IPS-NIHi7 (cell line): ENCODE results near the gene PLEKHH3.
"Not testable (repeated sequence)": the region's sequence is repeated elsewhere in the genome, so short reads cannot be mapped to it uniquely, and the experiment has no call there.

Experiments
- DNase-seq: peaks from one replicate; pipeline ENCODE4 v3.0.0; 2012; ENCODE audit warnings: mixed read lengths; ENCODE audit errors: extremely low spot score

Gene PLEKHH3

GRCh38 chr17:42672038-42672437 lies 4.8 kb downstream of the PLEKHH3 start:
- no peak for DNase-seq

DNA sequence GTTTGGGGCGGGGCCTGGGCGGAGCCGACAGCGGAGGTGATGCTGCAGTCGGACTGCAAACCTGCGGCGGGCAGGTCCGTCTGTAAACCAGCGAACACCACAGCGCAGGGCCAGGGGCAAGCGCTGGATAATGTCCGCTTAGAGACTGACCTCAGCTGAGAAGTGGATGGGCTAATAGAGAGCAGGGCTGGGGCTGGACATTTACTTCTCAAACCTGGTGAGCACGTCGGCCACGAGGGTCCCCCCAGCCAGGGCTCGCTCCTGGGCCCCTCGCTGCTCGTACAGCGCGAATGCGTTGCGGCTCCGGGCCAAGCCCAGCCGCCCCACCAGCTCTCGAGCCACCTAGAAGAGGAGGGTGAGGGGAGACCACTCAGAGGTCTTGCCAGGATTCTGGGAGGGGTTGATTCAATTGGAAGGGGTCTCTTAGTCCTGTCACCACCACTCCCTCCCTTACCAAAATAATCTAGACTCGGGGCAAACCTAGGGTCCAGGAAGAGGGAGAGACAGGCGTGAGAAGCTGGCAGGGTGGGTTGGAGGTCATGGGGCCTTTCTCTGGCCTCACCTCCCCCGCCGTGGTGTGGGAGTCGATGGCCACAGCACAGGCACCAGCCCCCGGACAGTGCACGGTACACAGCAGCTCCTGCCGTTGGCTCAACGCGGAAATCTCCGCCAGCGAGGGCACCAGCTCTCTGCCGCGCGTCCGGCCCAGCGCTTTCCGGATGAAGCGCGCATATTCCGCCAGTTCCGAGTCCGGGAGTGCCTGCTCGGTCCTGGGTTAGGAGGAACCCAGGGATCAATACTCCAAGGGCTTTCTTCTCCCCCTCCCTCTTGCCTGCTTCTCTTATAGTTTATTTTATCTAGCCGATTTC lies 5.8 kb downstream of the PLEKHH3 start:
- peak; percentile 78 for DNase-seq

DNA sequence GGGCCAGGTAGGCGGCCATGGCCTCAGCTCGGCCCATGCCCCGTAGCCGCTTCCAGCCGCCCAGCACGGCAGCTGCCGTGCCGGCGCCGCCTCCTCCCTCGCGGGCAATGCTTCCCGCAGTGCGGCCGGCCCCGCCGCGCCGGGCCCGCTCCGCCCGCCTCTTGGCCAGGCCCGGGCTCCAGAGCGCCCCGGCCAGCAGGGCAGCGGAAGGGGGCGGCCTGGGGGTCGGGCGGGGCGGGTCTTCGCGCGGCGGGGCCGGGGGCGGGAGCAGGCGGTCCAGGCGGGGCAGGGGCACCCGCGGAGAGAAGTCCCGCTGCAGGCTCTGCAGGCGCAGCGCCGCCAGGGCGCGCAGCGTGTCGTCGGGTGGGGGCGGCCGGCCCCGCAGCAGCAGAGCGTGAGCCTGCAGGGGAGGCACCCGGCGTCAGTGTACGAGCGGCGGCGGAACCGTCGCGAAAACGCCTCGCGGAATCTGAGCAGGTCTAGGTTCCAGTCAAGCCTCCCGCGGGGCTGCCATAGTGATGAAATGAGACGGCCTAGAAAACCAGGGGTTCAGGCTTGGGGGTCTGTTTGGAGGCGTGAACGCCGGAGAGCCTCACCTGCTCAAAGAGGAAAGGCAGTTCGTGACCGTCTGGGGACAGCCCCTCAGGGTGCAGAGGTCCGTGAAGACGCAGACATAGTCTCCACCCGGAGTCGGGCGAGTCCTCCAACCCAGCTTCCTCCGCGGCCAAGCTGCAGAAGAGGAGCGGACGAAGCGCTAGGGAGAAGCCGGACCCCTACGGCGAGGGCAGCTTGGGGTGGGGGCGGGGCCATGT lies 6.6 kb downstream of the PLEKHH3 start:
- DNase-seq, result peak; percentile 71

DNA sequence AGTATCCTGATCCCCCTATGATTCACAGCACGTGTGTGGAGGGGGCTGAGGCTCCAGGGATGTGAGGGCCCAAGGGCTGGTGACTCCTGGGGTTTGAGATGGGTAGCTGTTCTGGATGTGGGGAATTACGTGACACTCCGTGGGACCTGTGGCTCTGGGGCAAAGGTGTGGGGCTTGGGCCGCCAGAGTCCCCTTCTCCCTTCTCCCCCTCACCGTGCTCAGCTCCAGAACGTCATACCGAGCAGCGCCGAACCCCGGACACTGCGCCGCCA lies 7.2 kb downstream of the PLEKHH3 start:
- DNase-seq, result no peak

GRCh38 chr17:42667088-42667951 lies 9.5 kb downstream of the PLEKHH3 start:
- DNase-seq, result no peak

GRCh38 chr17:42666126-42666525 lies 10.7 kb downstream of the PLEKHH3 start:
- DNase-seq, result not testable (repeated sequence)

DNA sequence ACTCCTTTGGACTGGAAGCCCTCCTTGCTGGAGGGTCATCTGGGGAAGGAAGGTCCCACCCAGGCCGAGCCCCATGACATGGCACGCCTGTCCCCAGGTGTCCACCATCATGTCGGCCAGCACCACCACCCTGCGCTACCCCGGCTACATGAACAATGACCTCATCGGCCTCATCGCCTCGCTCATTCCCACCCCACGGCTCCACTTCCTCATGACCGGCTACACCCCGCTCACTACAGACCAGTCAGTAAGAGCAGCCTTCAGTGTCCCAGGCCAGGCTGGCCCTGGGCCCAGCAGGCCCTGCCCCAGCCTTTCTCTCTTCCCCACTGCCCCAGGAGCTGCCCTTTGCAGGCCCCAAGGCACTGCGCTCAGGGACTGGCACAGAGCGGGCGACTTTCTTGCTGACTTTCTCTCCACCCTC lies 11.2 kb downstream of the PLEKHH3 start:
- no peak for DNase-seq

DNA sequence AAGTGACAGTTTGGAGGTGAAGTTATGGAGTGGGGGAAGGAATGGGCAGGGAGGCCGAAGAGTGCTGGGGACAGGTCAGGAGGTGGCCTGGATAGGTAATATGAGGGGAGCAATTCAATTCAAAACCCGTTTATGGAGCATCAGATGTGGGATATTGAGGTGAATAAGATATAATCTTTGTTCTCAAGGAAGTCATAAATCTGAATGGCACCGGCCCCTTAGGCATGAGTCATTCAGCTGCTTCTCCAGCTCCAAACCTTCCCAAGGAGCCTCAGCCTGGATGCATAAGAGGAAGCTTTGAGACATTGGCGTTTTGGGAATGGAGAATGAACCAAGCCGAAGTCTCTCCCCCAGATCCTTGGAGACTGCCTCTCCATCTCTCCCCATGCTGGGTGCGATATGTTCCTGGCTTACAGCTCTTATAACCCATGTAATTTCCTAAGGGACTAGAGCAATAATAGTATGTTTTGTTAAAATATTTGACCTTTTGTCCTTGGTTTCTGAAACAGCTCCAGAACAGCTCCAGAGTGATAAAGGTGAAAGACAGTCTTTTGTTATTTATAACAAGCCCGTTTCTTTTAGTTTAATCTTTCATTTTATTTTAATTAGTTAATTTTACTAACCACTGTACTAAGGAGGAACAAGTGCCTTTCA lies 16.0 kb downstream of the PLEKHH3 start:
- no peak for DNase-seq

DNA sequence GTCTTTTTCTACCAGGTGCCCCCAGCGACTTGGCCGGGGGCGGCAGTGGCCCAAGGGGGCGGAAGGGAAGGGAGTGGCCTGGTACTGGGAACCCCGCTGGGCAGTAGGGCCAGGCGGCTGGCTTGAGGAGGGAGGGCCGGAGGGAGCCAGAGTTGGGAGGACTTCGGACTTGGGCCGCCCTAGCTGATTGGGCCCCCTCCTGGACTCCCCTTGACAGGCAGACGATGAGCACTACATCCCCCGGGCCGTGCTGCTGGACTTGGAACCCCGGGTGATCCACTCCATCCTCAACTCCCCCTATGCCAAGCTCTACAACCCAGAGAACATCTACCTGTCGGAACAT lies 16.9 kb downstream of the PLEKHH3 start:
- not testable (repeated sequence) for DNase-seq

GRCh38 chr17:42659079-42659931 lies 17.5 kb downstream of the PLEKHH3 start, which contains the start of gene TUBG2:
Gene TUBG2, plus strand, starts transcription at chr17:42659284. Its CDS starts 220 bp downstream, at chr17:42659504.
- peak; percentile 97 for DNase-seq

DNA sequence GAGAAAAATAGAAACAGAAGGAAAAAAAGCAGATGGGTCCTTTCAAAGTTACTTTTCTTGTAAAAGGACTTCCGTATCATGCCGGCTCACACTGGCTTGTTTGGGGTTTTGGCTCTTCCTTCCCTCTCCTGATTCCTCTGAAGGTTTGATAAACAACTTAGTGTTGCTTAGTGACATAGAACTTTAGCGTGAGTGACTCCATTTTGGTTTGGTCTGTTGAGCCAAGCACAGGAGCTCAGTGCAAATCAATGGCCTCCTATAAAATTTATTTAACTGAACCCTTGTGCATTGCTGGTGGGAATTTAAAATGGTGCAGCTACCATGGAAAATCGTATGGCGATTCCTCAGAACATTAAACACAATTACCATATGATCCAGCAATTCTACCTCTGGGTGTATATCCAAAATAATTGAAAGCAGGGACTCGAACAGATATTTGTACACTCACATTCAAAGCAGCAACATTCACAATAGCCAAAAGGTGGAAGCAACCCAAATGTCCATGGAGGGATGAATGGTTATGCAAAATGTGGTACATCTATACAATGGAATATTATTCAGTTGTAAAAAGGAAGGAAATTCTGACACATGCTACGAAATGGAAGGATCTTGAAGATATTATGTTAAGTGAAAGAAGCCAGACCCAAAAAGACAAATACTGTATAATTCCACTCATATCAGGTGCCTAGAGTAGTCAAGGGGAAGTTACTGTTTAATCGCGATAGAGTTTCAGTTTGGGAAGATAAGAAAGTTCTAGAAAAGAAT lies 18.8 kb downstream of the PLEKHH3 start:
- no peak for DNase-seq

DNA sequence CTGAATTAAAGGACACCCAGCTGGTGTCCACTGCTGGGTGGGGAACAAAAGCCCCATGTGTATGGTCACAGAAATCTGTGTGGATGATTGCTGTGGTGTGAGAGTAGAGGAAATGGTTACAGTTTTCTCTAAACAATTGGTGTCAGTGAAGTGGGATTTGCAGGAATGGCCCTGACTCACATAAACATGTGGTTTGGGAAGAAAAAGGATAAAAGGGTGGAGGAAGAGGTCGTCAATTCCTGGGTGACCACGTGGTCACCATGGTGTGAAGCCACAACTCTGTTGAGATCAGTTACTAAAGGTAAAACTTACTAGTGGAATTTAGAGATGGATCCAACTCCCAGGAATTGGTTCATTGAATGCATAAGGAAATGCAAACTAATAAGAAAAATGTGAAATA lies 21.3 kb downstream of the PLEKHH3 start:
- no peak for DNase-seq

- DNase-seq, result no peak
Observed at GRCh38 chr17:42653179-42654124, 23.3 kb downstream of the PLEKHH3 start.

- no peak for DNase-seq
Observed at GRCh38 chr17:42651392-42651791, 25.4 kb downstream of the PLEKHH3 start.

DNA sequence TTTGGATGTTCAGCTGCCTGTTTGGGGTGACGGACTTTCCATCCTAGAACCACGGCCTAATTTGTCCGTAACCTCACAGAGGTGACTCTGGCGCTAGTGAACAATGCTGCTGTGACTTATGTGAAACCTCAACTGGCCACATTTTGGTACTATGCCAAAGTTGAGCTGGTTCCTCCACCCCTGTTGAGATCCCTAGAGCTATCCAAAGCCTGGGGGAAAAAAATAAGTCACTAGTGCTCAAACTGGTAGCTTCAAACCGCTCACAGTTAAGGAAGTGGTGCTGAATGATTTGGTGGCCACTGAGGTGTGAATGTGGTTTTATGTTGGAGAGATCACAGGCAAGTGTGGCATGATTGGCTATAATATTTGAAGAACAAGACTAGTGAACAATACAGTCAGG lies 29.0 kb downstream of the PLEKHH3 start:
- DNase-seq, result no peak

GRCh38 chr17:42642336-42642735 lies 34.5 kb downstream of the PLEKHH3 start:
- DNase-seq, result no peak

DNA sequence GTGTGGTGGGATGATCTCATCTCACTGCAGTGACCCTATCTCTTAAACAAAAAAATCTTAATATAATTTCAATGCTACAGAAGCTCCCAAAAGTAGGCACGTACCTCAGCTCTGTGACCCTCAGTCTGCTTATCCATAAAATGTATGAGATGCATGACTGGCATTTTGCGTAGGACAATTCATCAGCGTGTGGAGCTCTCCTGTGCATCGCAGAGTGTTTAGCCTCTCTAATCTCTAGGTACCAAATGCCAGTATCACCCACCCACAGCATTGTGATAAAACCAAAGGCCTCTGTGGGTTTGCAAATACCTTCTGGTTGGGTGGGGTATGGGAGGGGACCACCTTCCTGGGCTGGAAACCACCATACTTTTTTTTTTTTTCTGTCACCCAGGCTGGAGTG lies 36.7 kb downstream of the PLEKHH3 start:
- no peak for DNase-seq

DNA sequence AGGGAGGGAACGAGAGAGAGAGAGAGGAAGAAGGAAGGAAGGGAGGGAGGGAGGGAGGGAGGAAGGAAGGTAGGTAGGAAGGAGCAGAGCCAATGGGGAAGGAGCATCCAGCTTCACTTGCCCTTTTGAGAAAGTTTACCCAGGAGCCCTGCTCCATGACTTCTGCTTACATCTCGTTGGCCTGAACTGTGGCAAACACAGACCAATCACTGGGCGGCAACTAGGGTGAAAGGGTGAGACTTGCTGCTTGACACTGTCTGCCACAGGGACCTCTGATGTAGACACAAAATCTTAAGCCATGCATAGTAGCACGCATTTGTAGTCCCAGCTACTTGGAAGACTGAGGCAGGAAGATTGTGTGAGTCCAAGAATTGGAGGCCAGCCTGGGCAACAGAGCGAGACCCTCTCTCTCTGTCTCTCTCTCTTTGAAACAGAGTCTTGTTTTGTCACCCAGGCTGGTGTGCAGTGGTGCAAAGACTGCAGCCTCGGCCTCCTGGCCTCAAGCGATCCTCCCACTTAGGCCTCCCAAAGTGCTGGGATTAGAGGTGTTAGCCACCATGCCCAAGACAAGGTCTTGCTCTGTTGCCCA lies 37.2 kb downstream of the PLEKHH3 start:
- DNase-seq, result no peak
